NOMO-1 treated with dmso at 0.1 percent for 144 hours (cell line): ENCODE measurements around the gene PML.
"Not testable (repeated sequence)": the region's sequence is repeated elsewhere in the genome, so short reads cannot be mapped to it uniquely, and the experiment has no call there.

ENCODE experiments used
- DNase-seq: peaks from one replicate; lab custom pipeline; 2025; ENCODE audit not compliant: unreplicated experiment; lab: John Stamatoyannopoulos, UW

PML gene

GRCh38 chr15:74056330-74056729 lies 61.8 kb downstream of the PML start:
- DNase-seq, result not testable (repeated sequence)

- not testable (repeated sequence) for DNase-seq
Observed at GRCh38 chr15:74059050-74059833, 64.7 kb downstream of the PML start.

GRCh38 chr15:74060251-74060650 lies 65.7 kb downstream of the PML start:
- no peak for DNase-seq

GRCh38 chr15:74062236-74062635 lies 67.7 kb downstream of the PML start:
- DNase-seq, result no peak

GRCh38 chr15:74062671-74063070 lies 68.2 kb downstream of the PML start:
- DNase-seq, result no peak

- DNase-seq, result not testable (repeated sequence)
Observed at GRCh38 chr15:74063425-74064146, 69.1 kb downstream of the PML start.

GRCh38 chr15:74064183-74064582 lies 69.7 kb downstream of the PML start:
- not testable (repeated sequence) for DNase-seq

- DNase-seq, result not testable (repeated sequence)
Observed at GRCh38 chr15:74064822-74065221, 70.3 kb downstream of the PML start.

GRCh38 chr15:74065684-74066411 lies 71.3 kb downstream of the PML start:
- DNase-seq, result not testable (repeated sequence)

- not testable (repeated sequence) for DNase-seq
Observed at GRCh38 chr15:74071645-74072044, 77.1 kb downstream of the PML start.

- not testable (repeated sequence) for DNase-seq
Observed at GRCh38 chr15:74072132-74072531, 77.6 kb downstream of the PML start.

GRCh38 chr15:74072614-74073337 lies 78.3 kb downstream of the PML start:
- not testable (repeated sequence) for DNase-seq

- DNase-seq, result not testable (repeated sequence)
Observed at GRCh38 chr15:74075781-74076180, 81.3 kb downstream of the PML start.

GRCh38 chr15:74082450-74082849 lies 87.9 kb downstream of the PML start, which contains the start of gene GOLGA6A:
GOLGA6A (minus strand) TSS chr15:74082550; CDS start chr15:74082509, 41 bp downstream.
- not testable (repeated sequence) for DNase-seq

GRCh38 chr15:74094567-74094966 lies 100.1 kb downstream of the PML start:
- not testable (repeated sequence) for DNase-seq

GRCh38 chr15:74095610-74096009 lies 101.1 kb downstream of the PML start:
- DNase-seq, result not testable (repeated sequence)

- DNase-seq, result not testable (repeated sequence)
Observed at GRCh38 chr15:74096753-74097474, 102.4 kb downstream of the PML start.
